Measurements from ENCODE around the gene SCGB3A2.

DNA sequence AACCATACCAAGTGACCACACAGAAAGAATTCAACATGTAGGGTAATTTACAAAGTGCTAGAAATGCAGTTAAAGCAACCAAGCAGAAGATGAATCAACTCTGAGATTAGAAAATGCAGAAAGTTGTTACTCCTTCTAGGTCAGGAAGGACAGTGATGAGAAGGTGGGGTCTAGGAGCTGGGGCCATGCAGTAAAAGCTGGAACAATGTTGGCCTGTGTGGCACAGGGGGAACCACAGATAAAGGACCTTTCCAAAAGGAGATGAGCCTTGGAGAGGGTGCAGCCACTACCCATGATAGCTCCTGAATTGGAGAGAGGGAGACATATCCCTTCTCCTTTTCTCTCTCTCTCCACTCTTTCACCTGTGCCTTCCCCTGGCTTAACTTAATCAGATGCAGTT, 2.4 kb upstream of the SCGB3A2 start:
- TF ChIP-seq POLR2AphosphoS5 (IDR thresholded peaks at IDR 0.05; ENCODE audit: borderline replicate concordance, low read depth, low read length) (no peak), EZH2 (IDR thresholded peaks at IDR 0.05) (no peak)

Data from SK-N-MC (cell line).